ENCODE results near the gene MOV10.

GRCh38 chr1:112703706-112704105 is 29.2 kb downstream of the MOV10 start:
- no peak for TF ChIP-seq POLR2A (IDR thresholded peaks at IDR 0.05; ENCODE audit: low read depth, low read length)
- TF ChIP-seq, protein P1, sequence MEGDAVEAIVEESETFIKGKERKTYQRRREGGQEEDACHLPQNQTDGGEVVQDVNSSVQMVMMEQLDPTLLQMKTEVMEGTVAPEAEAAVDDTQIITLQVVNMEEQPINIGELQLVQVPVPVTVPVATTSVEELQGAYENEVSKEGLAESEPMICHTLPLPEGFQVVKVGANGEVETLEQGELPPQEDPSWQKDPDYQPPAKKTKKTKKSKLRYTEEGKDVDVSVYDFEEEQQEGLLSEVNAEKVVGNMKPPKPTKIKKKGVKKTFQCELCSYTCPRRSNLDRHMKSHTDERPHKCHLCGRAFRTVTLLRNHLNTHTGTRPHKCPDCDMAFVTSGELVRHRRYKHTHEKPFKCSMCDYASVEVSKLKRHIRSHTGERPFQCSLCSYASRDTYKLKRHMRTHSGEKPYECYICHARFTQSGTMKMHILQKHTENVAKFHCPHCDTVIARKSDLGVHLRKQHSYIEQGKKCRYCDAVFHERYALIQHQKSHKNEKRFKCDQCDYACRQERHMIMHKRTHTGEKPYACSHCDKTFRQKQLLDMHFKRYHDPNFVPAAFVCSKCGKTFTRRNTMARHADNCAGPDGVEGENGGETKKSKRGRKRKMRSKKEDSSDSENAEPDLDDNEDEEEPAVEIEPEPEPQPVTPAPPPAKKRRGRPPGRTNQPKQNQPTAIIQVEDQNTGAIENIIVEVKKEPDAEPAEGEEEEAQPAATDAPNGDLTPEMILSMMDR (IDR thresholded peaks at IDR 0.05; ENCODE audit: extremely low read depth in 1 of 2, insufficient read depth in 1 of 2, low read depth in 1 of 2, low read length in 2 of 2): no peak
- TF ChIP-seq EZH2 (IDR thresholded peaks at IDR 0.05; ENCODE audit: borderline replicate concordance, low read depth, low read length, severe bottlenecking): no peak
- no peak for TF ChIP-seq FOS (IDR thresholded peaks at IDR 0.05; ENCODE audit: borderline replicate concordance, insufficient read depth, low read length)
- TF ChIP-seq JUN (IDR thresholded peaks at IDR 0.05; ENCODE audit: borderline replicate concordance, insufficient read depth, insufficient read length, low read depth): no peak
- TF ChIP-seq MYC (IDR thresholded peaks at IDR 0.05; ENCODE audit: low read depth, low read length): no peak
- TF ChIP-seq POLR2AphosphoS5 (IDR thresholded peaks at IDR 0.05; ENCODE audit: insufficient read depth, low read depth, low read length): peak; percentile 20
- TF ChIP-seq, protein P2, sequence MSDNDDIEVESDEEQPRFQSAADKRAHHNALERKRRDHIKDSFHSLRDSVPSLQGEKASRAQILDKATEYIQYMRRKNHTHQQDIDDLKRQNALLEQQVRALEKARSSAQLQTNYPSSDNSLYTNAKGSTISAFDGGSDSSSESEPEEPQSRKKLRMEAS (IDR thresholded peaks at IDR 0.05; ENCODE audit: insufficient read depth, insufficient read length): no peak
- TF ChIP-seq GATA2 (IDR thresholded peaks at IDR 0.05; ENCODE audit: insufficient read depth, insufficient read length, low read depth, low read length): no peak
